GM21390 (cell line): ENCODE measurements around the gene SPATS2L.

Source experiments
- ATAC-seq: cut with Tn5 transposase; IDR thresholded peaks from one replicate; pipeline ENCODE4 v1.9.1; 2021; ENCODE audit not compliant: unreplicated experiment

The SPATS2L gene

DNA sequence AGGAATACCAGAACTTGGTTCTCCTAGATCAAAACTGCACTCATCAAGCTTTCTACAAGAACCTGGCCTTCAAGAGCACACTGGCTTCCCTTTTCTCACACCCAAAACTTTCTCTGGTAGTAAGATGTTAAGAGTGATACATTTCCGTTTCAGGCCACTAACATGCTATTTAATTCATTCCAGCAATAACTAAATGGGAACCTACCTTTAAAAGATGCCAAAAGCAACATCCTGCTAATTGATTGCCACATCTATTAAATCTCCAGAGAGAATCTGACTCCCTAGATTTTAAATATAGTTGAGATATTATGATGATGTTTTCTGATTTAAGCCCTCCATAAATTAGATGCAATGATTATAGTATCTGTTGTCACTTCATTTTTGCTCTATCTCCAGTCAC, 131.8 kb downstream of the SPATS2L start:
- ATAC-seq: no peak

DNA sequence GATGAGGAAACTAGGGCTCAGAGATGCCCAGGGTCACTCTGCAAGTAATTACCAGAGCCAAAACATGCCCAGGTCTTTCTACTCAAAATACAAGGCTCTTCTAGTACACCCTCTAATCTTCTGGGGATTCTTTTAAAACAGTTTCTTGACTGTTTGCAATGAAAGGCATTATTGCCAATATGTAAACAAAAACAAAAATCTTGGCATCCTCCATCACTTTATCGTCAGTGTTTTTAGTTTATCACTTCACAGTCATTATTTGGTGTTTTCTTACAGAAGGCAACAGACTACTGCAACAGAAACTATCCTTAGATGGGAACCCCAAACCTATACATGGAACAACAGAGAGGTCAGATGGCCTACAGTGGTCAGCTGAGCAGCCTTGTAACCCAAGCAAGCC, 132.4 kb downstream of the SPATS2L start:
- no peak for ATAC-seq

DNA sequence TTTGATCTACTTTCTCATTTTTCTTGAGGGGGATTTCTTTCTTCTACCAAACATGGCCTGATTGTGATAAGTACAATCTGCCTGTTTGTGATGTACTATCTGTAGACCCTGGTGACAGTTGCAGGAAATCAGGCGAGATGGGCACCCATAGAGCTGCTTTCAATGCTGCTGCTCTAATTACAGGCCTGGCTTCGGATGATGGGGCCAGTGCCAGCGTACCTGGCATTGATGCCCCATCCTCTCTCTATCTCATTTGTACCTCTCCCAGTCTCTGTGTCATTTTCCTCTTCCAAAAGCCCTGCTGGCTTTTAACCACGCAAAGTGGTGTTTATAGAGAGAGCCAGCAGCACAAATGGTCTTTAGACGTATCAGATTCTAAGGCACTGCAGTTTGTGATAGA, 133.5 kb downstream of the SPATS2L start:
- ATAC-seq: no peak

DNA sequence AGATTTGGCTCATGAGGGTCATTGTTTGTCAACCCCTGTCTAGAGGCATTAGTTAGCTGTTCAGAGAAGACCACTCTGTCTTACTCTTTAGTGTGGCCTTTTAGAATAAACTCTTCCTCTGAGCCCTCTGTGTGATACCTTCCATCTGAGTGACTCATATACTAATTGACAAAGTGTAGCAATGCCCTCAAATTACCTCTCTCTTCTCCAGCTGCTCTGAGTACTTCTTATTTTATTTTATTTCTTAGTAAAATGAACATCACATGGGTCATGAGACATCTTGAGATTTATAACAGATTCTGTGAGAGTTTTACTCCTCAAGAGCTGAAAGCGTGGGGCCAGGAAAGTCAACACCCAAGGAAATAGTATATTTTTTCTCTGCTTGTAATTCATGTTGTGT, 136.0 kb downstream of the SPATS2L start:
- no peak for ATAC-seq

DNA sequence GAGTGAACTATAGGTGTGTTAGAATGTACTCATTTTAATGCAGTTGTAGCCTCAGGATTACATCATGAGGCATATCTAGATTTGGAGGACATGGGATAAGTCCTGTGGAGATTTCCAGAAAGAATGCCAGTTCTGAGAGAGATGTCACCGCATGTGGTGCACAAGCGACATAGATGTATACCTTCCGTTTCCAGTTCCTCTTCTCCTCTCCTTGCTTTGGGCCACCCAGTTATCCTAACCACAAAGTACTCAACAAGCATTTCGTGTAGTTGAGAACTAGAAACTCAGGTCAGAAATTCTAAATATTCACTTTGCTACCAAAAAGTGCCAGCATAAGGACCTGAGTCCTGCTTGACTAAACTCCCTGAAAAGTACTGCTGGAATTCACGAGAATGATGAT, 136.9 kb downstream of the SPATS2L start:
- no peak for ATAC-seq

DNA sequence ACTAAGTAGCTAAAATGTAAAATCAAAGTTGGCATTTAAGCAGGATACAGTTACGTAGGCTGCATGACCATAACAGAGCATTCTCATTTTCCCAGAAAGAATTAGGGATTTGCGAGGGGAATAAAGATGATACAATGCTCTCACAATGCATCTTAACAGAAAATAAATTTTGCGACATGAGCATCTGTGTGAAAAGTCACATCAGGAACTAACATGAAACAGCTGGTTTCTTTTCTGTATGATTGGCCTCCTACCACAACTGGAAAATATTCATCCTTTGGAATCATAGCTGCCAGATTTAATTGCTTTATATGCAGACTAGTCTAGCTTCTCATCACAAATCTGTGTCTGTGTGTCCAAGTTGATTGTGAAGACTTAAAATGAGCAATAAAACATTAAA, 137.4 kb downstream of the SPATS2L start:
- no peak for ATAC-seq

DNA sequence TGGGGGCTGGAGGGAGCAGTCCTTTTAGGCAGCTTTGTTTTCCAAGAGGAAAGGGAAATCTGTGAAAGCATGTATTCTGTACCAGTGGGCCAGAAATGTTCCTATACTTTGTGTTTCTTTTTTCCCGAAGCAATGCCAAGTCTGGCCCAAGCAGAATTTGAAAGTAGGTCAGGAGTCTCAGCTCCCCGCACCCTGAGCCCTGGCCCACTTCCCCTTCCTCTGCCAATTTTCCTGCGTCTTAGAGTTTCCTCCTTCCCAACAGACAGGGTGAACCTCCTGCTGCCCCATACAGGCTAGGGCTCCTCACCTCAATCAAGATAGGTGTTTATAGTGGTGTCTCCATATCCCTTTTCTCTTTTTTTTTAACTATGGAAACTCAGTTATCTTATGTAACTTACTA, 138.0 kb downstream of the SPATS2L start:
- ATAC-seq: no peak

DNA sequence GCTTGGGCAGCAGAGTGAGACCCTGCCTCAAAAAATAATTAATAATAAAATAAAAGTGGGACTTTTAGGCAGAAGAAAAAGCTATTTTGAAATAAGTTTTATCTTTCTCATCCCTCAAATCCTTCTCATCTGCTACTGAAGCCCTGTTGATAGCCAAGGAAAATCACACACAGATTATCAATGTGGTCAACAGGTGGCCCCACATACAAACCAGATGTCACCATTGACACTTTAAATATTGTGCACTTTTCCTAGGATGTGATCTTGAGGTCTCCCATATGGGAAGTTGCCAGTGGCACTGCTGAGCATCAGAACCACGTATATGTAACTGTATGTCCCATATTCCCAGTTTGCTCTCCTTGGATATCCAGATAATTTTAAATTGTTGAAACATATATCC, 138.8 kb downstream of the SPATS2L start:
- no peak for ATAC-seq

DNA sequence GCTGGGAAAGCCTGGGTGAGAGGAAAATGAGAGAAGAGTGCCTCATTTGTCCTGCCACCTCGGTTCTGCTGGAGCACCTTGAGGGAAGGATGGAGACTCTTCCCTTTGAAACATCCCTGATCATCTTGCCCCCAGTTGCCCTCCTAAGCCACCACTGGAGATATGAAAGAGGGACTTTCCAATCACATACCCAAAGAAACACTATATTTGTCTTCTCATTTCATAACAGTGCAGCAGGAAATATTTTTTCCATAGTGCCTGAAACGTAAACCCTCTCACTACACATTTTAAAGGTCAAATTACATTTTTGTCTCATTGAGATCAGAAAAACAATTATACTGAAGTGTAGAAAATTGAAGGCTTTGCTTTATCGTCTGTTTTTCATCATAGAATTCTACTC, 140.1 kb downstream of the SPATS2L start:
- no peak for ATAC-seq

DNA sequence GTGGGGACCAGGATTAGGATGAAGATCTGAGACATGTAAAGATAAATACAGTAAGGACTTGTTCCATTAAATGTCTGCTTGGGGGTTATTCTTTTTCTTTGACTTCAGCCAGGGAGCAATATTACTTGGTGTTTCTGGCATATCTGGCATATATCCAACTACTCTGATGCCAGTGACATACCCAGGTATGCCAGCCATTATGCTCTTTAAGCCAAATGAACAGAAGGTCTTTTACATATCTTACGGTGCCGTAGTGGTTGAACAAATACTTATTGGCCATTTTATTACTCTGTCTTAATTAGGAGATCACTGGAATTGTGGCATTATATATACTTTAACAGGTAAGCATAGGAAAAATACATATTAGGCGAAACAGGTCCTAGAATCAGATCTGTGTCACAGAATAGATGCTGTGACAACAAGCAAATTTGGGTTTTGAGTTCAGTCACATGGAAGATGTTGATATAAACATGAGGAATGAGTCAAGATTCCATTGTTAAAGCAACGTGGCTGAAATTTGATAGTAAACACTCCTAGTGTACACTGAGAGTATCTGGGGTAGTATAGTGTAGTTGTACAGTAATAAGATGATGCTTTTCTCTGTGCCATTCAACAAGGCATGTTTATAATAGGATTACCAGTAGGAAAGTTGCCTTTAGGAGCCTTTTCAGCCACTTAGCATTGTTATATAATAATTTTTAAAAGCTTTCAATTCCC, 140.8 kb downstream of the SPATS2L start:
- no peak for ATAC-seq

DNA sequence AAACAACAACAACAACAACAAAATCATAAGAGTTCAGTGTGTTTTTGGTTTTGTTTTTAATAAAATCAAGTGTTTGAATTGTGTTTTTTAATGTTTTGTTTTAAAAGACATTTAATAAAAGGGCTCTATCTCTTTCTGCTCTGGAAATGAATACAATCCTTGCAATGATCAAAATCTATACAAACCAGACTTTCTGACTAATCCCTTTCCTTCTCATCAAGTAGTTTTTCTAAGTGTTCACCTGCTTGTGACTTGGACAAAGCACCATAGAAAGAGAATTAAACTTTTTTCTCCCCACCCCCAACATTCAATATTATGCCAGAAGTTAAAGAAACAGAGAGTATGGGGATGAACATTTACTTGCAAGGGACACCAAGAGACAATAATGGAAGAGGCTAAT, 142.0 kb downstream of the SPATS2L start:
- no peak for ATAC-seq

DNA sequence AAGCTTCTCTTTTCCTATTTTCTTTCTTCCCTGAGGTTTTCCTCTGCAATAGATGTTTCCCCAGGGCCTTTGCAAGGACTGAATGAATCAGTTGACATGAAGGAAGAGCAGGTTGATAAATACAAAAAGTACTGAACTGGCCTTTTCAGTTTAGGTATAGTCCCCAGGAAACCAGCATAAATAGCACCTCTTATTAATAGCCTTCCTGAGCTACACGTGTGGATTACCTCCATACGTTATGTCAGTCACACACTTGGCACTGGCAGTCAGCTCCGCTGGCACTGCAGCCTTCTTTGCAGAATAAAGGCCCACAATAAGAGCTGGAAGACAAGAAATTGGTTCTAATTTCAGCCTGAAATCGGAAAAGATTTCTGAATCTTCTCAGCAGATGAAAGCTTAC, 142.7 kb downstream of the SPATS2L start:
- ATAC-seq: no peak

DNA sequence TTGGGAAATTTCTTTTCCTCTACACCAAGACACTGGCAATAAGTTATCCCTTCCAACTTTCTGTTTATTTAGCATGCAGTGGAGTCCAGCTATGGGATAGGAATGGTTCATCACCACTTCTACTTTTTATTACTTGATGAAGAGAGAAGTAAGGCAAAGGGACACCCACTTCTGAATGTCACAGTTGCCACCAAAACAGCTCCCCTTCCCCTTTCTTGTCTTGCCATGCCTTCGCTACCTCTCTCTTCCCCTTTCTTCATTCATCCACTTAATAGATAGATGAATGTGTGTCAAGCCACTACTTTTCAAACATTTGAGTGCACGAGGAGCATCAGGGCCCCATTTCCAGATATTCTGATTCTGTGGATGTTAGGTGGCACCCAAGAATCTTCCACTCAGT, 143.8 kb downstream of the SPATS2L start:
- no peak for ATAC-seq

DNA sequence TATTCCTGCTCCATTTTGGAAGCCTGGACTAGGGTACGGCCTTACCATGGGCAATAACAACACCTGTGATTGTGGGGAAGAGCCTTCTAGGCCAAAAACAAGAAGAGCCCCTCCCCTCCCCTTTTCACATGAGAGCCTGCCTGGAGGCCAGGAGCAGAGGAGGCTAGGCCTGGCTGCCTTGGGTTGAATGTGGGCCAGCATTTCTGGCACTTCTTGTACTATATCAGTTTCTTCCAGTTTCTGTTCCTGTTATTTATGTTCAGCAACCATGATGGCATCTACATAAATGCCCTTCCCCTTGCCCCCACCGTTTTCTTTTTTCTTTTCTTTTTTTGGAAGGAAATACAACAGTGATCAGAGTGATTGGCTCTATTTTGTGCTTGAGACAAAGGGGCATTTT, 145.0 kb downstream of the SPATS2L start:
- no peak for ATAC-seq

DNA sequence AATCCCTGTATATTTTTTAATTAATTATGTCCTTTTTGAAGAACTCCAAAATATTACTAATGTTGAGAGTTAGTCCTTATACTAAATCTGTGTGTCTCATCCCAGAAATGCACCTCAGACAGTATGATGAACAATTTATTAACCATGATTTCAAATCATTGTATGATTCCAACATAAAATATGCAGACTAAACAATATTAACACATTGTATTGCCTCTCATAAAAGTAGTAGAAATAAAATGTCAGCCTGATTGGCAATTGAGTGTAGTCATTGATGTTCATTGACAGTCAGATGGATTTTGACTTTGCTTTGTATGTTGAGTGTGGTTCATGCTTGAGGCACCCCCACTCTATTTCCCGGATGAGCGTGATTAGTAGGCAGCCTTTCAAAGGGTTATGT, 145.9 kb downstream of the SPATS2L start:
- ATAC-seq: no peak

DNA sequence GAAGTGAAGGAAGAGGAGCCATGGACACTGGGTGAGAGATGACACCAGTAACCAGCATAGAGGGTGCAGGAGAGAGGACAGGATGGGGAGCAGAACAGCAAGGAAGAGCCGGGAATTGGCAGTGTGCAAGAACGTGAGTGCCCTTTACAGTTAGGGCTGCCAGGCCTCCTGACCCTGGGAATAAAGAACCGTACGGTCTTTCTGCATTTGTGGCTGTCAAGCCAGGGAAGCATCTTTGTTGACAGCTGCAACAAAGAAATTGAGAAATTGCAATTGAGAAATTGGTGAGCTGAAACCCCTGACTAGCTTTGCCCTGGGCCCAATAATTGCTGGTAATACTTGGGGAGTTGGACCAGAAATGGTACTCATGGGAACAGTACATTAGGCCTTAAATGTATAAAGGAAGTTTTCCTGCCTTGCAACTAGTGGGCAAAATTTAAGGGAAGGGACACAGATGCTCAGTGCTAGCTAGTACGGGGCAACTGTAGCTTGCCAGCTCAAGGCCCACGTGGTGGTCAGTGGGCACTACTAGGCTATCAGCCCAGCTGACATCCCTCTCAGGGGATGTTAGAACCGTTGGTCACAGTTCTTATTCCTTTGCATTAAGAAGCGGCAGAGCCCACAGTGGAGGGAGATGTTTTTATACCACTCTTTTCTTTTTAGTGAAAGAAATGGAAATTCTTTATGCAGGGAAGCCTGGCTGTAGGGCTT, 146.8 kb downstream of the SPATS2L start:
- no peak for ATAC-seq

DNA sequence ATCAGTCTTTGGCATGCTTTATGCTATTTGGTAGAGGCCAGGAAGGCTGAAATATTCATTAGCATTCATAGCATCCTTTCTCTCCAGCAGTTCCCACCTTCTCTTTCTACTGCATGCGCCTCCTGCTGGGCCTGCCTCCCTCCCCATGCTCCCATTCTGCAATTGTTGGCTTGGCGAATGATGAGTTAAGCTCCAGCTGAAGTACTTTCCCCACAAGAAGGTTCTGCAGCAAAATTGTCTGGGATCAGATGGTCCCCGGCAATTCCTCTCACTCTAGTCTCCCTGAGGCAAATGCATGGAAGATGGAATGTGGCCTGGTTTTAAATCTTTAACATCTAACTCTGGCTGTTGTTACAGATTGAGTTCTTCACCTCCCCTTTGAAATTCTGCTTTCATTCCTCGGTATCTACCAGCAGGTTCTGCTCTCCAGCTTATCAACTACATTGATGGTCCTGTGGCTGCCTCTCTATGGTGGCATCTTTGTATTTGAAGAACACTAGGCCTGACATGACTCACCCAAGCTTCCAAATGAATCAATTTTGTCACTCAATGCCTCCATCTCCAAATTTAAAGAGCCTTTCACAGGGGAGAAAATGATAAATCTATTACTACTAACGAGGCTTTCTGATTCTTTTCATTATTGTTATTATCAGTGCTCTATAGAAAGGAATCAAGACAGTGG, 147.5 kb downstream of the SPATS2L start:
- ATAC-seq: no peak

DNA sequence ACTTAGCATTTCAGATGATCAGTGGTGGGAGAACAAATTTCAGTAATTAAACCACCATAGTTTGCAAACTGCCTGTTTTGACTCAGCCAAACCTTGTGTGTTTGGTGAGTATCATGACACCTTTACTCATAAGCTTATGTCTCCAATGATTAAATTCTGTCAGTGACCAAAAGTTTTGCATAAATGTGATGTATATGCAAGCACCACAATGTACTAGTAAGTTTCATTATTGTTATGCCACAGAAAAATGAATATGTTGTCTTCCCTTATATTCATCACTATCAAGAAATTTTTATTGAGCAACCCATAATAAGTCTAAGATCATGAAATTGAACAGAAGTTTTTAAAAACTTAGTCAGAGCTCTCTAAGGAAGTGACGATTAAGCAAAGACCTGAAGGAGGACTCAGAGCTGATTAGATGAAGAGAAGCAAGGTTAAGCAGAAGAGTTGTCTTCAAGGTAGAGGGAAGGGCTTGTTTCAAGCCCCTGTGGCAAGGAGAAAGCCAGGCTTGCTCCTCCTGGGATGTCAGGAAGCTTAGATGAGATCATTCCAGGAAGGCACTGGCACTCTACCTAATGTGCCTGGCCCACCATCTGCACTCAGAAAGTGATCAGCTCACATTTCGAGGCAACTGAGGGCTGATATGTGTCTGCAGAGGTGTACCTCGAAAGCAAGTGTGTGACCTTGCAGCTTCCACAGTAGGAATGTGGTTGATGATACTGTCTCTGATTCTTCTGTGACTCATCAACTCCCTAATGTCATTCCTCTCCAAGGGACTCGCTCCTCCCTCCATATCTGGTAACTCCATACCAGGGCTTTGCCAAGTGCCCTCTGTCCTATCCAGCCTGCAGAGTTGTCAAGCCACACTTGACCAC, 148.7 kb downstream of the SPATS2L start:
- peak; percentile 82 for ATAC-seq

DNA sequence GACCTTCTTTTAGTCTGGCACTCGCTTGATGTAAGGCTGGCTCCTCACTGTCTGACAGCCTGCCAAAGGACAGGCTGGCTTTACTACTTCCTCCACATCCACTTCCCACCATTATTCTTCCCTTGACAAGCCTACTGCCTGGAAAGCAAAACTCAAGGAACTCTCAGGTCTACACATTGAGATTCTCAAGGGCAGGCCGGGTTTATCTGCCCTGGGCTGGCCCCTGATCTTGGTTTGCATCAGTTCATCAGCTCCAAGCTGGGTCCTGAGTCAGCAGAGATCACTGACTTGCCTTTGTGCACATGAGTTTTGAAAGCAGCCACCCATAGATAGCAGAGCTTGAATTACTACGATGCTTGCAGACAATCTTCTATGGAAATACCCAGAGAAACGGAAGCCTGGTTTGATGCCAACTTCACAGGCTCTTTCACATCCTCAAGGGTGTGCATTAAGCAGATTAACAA, 149.5 kb downstream of the SPATS2L start:
- peak; percentile 47 for ATAC-seq

DNA sequence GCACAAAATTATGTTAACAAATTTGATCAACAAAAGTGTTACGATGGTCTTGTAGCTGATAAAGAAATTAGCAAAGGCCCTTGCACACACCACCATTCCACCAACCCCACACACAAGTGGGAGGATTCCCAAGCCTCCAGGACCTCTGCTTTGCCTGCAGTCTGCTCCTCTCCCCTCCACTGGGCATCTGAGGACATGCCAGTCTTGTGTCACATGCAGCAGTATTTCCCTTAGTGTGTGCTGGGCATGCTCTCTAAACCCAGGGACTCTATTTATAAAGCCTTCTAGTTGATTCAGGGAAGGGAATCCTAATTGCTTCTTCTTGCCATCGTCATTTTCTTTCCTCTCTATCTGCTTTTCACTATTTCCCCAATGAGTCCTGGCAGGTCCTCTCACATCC, 150.1 kb downstream of the SPATS2L start:
- ATAC-seq: no peak

DNA sequence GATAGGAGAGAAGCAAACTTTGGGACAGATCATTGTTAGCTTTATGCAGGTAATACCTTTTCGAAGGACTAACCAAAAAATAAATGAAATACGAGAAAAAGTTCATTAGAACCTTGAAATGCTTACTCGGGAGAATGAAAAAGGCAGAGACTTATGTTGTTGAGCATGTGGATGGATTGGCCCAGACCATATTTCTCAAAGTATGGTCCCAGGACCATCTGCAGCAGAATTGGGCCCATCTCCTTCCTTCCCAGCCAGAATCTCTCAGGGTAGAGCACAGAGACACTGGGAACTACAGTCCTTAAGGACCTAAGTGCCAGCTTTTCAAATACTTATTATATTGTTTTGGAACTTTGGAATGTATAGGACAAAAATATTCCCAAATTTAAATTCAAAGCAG, 152.6 kb downstream of the SPATS2L start:
- no peak for ATAC-seq
